ENCODE data around the gene FLT1.

FLT1 gene

GRCh38 chr13:28402057-28402381, 92.9 kb downstream of the FLT1 start:
- no peak overlapping the region for H3K4me3 ChIP-seq (ENCODE audit: insufficient read depth, low read depth, low read length, poor library complexity, severe bottlenecking)
- H3K27ac ChIP-seq (ENCODE audit: insufficient read depth, low read length, poor library complexity, severe bottlenecking): no peak overlapping the region
- no peaks in the 10 kb centered on the region for H3K36me3 ChIP-seq (ENCODE audit: control insufficient read depth, insufficient read depth, low read length)
- H3K4me1 ChIP-seq (ENCODE audit: control insufficient read depth, insufficient read depth, low read length, poor library complexity, severe bottlenecking): no peaks in the 10 kb centered on the region
- DNase-seq: no peak
- no peaks in the 10 kb centered on the region for H3K9me3 ChIP-seq (ENCODE audit: control insufficient read depth, low read length)
- H3K27me3 ChIP-seq (replicated peaks; ENCODE audit: control insufficient read depth, insufficient read depth, low read length, poor library complexity, severe bottlenecking): no peaks in the 10 kb centered on the region

- Histone ChIP-seq H3K36me3 (ENCODE audit: control insufficient read depth, insufficient read depth, low read length) (no peaks in the 10 kb centered on the region), H3K27ac (ENCODE audit: insufficient read depth, low read length, poor library complexity, severe bottlenecking) (no peak overlapping the region), H3K4me1 (ENCODE audit: control insufficient read depth, insufficient read depth, low read length, poor library complexity, severe bottlenecking) (no peaks in the 10 kb centered on the region), H3K9me3 (ENCODE audit: control insufficient read depth, low read length) (no peaks in the 10 kb centered on the region), H3K4me3 (ENCODE audit: insufficient read depth, low read depth, low read length, poor library complexity, severe bottlenecking) (no peak overlapping the region), H3K27me3 (replicated peaks; ENCODE audit: control insufficient read depth, insufficient read depth, low read length, poor library complexity, severe bottlenecking) (no peaks in the 10 kb centered on the region)
- no peak for DNase-seq
Measured at GRCh38 chr13:28401303-28402056, 93.4 kb downstream of the FLT1 start.

GRCh38 chr13:28396053-28396452, 98.9 kb downstream of the FLT1 start:
- Histone ChIP-seq H3K27ac (ENCODE audit: insufficient read depth, low read length, poor library complexity, severe bottlenecking) (no peak overlapping the region), H3K36me3 (ENCODE audit: control insufficient read depth, insufficient read depth, low read length) (no peaks in the 10 kb centered on the region)
- DNase-seq: no peak

GRCh38 chr13:28394422-28394821, 100.5 kb downstream of the FLT1 start:
- no peak for DNase-seq
- Histone ChIP-seq H3K27ac (ENCODE audit: insufficient read depth, low read length, poor library complexity, severe bottlenecking) (no peak overlapping the region), H3K4me1 (ENCODE audit: control insufficient read depth, insufficient read depth, low read length, poor library complexity, severe bottlenecking) (no peaks in the 10 kb centered on the region), H3K36me3 (ENCODE audit: control insufficient read depth, insufficient read depth, low read length) (no peaks in the 10 kb centered on the region), H3K9me3 (ENCODE audit: control insufficient read depth, low read length) (no peaks in the 10 kb centered on the region), H3K27me3 (replicated peaks; ENCODE audit: control insufficient read depth, insufficient read depth, low read length, poor library complexity, severe bottlenecking) (no peaks in the 10 kb centered on the region), H3K4me3 (ENCODE audit: insufficient read depth, low read depth, low read length, poor library complexity, severe bottlenecking) (no peak overlapping the region)

More at GRCh38 chr13:28396053-28396452, 98.9 kb downstream of the FLT1 start:
- Histone ChIP-seq H3K4me1 (ENCODE audit: control insufficient read depth, insufficient read depth, low read length, poor library complexity, severe bottlenecking) (no peaks in the 10 kb centered on the region), H3K4me3 (ENCODE audit: insufficient read depth, low read depth, low read length, poor library complexity, severe bottlenecking) (no peak overlapping the region), H3K27me3 (replicated peaks; ENCODE audit: control insufficient read depth, insufficient read depth, low read length, poor library complexity, severe bottlenecking) (no peaks in the 10 kb centered on the region), H3K9me3 (ENCODE audit: control insufficient read depth, low read length) (no peaks in the 10 kb centered on the region)

- no peak overlapping the region for H3K4me3 ChIP-seq (ENCODE audit: insufficient read depth, low read depth, low read length, poor library complexity, severe bottlenecking)
- no peak for DNase-seq
- no peaks in the 10 kb centered on the region for H3K36me3 ChIP-seq (ENCODE audit: control insufficient read depth, insufficient read depth, low read length)
- H3K4me1 ChIP-seq (ENCODE audit: control insufficient read depth, insufficient read depth, low read length, poor library complexity, severe bottlenecking): no peaks in the 10 kb centered on the region
- H3K9me3 ChIP-seq (ENCODE audit: control insufficient read depth, low read length): no peaks in the 10 kb centered on the region
- no peak overlapping the region for H3K27ac ChIP-seq (ENCODE audit: insufficient read depth, low read length, poor library complexity, severe bottlenecking)
- H3K27me3 ChIP-seq (replicated peaks; ENCODE audit: control insufficient read depth, insufficient read depth, low read length, poor library complexity, severe bottlenecking): no peaks in the 10 kb centered on the region
Measured at GRCh38 chr13:28392896-28393505, 101.9 kb downstream of the FLT1 start.

- no peaks in the 10 kb centered on the region for H3K4me1 ChIP-seq (ENCODE audit: control insufficient read depth, insufficient read depth, low read length, poor library complexity, severe bottlenecking)
Measured at GRCh38 chr13:28392428-28392827, 102.5 kb downstream of the FLT1 start.

GRCh38 chr13:28387740-28388501, 107.0 kb downstream of the FLT1 start:
- Histone ChIP-seq H3K9me3 (ENCODE audit: control insufficient read depth, low read length) (no peaks in the 10 kb centered on the region), H3K4me1 (ENCODE audit: control insufficient read depth, insufficient read depth, low read length, poor library complexity, severe bottlenecking) (no peaks in the 10 kb centered on the region), H3K27ac (ENCODE audit: insufficient read depth, low read length, poor library complexity, severe bottlenecking) (no peak overlapping the region), H3K27me3 (replicated peaks; ENCODE audit: control insufficient read depth, insufficient read depth, low read length, poor library complexity, severe bottlenecking) (no peaks in the 10 kb centered on the region), H3K36me3 (ENCODE audit: control insufficient read depth, insufficient read depth, low read length) (no peaks in the 10 kb centered on the region), H3K4me3 (ENCODE audit: insufficient read depth, low read depth, low read length, poor library complexity, severe bottlenecking) (no peak overlapping the region)
- no peak for DNase-seq

More at GRCh38 chr13:28392428-28392827, 102.5 kb downstream of the FLT1 start:
- Histone ChIP-seq H3K27me3 (replicated peaks; ENCODE audit: control insufficient read depth, insufficient read depth, low read length, poor library complexity, severe bottlenecking) (no peaks in the 10 kb centered on the region), H3K36me3 (ENCODE audit: control insufficient read depth, insufficient read depth, low read length) (no peaks in the 10 kb centered on the region), H3K27ac (ENCODE audit: insufficient read depth, low read length, poor library complexity, severe bottlenecking) (no peak overlapping the region), H3K4me3 (ENCODE audit: insufficient read depth, low read depth, low read length, poor library complexity, severe bottlenecking) (no peak overlapping the region), H3K9me3 (ENCODE audit: control insufficient read depth, low read length) (no peaks in the 10 kb centered on the region)
- no peak for DNase-seq

- Histone ChIP-seq H3K4me1 (ENCODE audit: control insufficient read depth, insufficient read depth, low read length, poor library complexity, severe bottlenecking) (no peaks in the 10 kb centered on the region), H3K36me3 (ENCODE audit: control insufficient read depth, insufficient read depth, low read length) (no peaks in the 10 kb centered on the region), H3K4me3 (ENCODE audit: insufficient read depth, low read depth, low read length, poor library complexity, severe bottlenecking) (no peak overlapping the region), H3K9me3 (ENCODE audit: control insufficient read depth, low read length) (no peaks in the 10 kb centered on the region), H3K27me3 (replicated peaks; ENCODE audit: control insufficient read depth, insufficient read depth, low read length, poor library complexity, severe bottlenecking) (no peaks in the 10 kb centered on the region), H3K27ac (ENCODE audit: insufficient read depth, low read length, poor library complexity, severe bottlenecking) (no peak overlapping the region)
- DNase-seq: no peak
Measured at GRCh38 chr13:28385362-28385761, 109.6 kb downstream of the FLT1 start.

GRCh38 chr13:28384789-28385188, 110.1 kb downstream of the FLT1 start:
- Histone ChIP-seq H3K4me1 (ENCODE audit: control insufficient read depth, insufficient read depth, low read length, poor library complexity, severe bottlenecking) (no peaks in the 10 kb centered on the region), H3K27ac (ENCODE audit: insufficient read depth, low read length, poor library complexity, severe bottlenecking) (no peak overlapping the region), H3K9me3 (ENCODE audit: control insufficient read depth, low read length) (no peaks in the 10 kb centered on the region), H3K27me3 (replicated peaks; ENCODE audit: control insufficient read depth, insufficient read depth, low read length, poor library complexity, severe bottlenecking) (no peaks in the 10 kb centered on the region), H3K36me3 (ENCODE audit: control insufficient read depth, insufficient read depth, low read length) (no peaks in the 10 kb centered on the region), H3K4me3 (ENCODE audit: insufficient read depth, low read depth, low read length, poor library complexity, severe bottlenecking) (no peak overlapping the region)
- DNase-seq: no peak

GRCh38 chr13:28380319-28380718, 114.6 kb downstream of the FLT1 start:
- Histone ChIP-seq H3K4me1 (ENCODE audit: control insufficient read depth, insufficient read depth, low read length, poor library complexity, severe bottlenecking) (no peaks in the 10 kb centered on the region), H3K4me3 (ENCODE audit: insufficient read depth, low read depth, low read length, poor library complexity, severe bottlenecking) (no peak overlapping the region), H3K27me3 (replicated peaks; ENCODE audit: control insufficient read depth, insufficient read depth, low read length, poor library complexity, severe bottlenecking) (no peaks in the 10 kb centered on the region), H3K36me3 (ENCODE audit: control insufficient read depth, insufficient read depth, low read length) (no peaks in the 10 kb centered on the region), H3K27ac (ENCODE audit: insufficient read depth, low read length, poor library complexity, severe bottlenecking) (no peak overlapping the region), H3K9me3 (ENCODE audit: control insufficient read depth, low read length) (no peaks in the 10 kb centered on the region)
- no peak for DNase-seq

All from effector memory CD4-positive, alpha-beta T cell (primary cell).